ACHN (cell line): ENCODE data around the gene ME3.

ENCODE experiments used
- DNase-seq: peaks from one replicate; pipeline ENCODE4 v3.0.0-alpha.2; 2015
- in situ Hi-C: cut with HindIII; loops from 2 replicates; pipeline ENCODE4 v1.10.0; 2017; ENCODE audit warnings: low sequenced_read_pairs, low pct_ligation_motif_present, low pct_unique_long_range_greater_than_20kb

The ME3 gene

DNA sequence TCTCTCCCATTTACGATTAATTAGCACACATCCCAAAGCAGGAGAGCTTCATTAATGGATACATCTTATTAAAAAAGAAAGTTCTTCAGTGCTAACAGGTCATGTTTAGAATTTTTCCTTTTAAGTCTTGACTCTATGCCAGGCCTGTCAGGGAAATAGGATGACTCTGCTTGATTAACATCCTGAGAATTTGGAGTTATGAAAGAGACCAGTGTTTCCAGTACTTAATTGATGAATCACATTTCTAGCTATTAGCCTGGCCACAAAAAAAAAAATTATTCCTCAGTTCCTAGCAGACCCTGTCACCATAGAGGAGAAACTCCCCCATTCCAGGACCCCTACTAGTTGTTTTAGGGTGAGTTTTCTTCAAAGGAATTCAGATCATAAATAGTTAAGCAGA lies 23.6 kb upstream of the ME3 start:
- DNase-seq = peak; percentile 63
- in situ Hi-C loops = no loop called here

DNA sequence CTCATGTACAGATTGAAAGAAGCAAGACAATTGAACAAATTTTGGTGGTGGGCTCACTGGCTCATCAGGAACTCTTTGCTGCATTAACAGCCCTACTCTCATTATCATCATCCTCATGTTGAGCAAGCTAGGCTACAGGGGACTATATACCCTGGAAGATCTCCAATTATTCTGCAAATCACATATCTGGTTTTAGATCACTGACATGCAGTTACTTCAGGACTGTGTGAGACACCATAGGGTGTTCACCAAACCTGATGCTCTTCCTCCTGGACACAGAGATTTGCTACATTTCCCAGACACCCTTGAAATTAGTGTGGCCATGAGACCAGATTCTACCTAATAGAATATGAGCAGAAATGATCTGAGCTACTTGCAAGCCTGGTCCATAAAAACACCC lies 23.0 kb upstream of the ME3 start:
- no peak for DNase-seq
- in situ Hi-C loops = no loop called here

DNA sequence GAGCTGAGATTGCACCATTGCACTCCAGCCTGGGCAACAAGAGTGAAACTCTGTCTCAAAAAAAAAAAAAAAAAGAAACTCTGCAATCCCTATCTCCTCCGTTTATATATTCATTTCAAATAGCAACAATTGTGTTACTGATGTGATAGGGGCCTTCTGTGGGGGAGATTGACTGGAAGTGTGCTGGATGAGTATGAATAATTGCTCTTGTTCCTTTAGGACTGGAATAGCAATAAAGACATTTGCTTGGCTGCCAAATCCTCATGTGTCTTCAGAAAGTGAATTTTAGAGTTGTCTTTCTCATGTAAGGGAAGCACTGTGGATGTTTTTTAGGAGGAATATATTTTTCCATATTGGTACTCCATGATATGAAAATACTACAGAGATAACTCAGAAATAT lies 21.1 kb upstream of the ME3 start:
- in situ Hi-C loops = no loop called here
- no peak for DNase-seq

DNA sequence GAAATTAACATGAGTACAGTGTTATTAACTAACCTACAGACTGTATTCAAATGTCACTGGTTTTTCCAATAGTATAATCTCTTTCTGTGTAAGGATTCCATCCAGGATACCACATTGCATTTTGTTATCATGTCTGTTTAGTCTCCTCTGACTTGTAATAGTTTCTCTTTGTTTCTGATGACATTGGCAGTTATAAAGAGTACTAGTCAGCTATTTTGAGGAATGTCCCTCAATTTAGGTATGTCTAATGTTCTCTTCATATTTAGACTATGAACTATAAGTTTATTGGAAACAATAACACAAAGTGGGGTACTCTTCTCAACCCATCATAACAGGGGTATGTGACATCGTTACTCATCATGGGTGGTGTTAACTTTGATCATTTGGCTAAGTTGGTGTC lies 20.3 kb upstream of the ME3 start:
- in situ Hi-C loops = no loop called here
- no peak for DNase-seq

DNA sequence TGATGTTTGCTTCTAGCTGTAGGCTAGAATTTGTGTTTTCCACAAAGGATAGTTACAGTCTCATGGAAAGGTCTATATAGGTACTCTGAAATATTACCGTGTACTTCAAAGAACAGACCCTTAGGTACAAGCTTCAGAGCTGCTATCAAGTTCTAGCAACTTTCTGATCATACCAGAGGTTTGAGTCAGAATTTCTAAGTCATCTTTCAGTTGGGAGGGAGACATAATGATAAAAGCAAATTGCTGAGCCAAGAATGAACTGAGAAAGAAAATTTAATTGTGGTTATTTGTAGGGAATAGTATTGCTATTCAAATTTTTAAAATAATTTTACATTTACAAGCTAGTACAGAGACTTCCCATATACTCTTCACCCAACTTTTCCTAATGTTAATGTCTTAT lies 19.9 kb upstream of the ME3 start:
- in situ Hi-C loops = no loop called here
- DNase-seq = no peak

DNA sequence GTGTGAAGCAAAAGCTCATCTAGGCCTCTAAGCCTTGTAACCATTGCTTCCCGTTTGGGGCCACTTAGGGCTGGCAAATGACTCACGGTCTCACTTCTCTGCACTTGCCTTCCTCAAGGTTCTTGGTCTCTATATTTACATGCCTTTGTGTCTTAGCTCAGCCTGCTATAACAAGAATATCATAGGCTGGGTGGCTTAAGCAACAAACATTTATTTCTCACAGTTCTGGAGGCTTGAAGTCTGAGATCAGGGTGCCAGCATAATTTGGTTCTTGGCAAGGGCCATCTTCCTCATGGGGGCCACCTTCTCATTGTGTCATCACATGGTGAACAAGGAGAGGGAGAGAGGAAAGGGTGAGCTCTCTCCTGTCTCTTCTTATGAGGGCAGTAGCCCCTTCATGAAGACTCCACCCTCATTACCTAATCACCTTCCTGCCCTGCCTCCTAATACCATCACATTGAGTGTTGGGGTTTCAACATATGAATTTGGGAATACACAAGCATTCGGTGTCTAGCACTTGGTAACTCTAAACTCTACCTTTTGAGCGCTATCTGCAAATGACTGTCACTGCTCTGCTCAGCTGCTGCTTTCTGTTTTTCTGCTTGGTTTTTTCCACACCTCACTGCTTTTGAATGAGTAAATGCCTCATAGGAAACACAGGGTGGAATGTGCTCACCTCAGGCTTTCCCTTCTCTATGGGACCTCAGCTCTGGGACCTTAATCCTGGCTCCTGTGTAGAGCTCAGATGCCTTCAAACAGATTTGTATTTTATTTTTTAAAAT lies 16.2 kb upstream of the ME3 start:
- in situ Hi-C loops = no loop called here

DNA sequence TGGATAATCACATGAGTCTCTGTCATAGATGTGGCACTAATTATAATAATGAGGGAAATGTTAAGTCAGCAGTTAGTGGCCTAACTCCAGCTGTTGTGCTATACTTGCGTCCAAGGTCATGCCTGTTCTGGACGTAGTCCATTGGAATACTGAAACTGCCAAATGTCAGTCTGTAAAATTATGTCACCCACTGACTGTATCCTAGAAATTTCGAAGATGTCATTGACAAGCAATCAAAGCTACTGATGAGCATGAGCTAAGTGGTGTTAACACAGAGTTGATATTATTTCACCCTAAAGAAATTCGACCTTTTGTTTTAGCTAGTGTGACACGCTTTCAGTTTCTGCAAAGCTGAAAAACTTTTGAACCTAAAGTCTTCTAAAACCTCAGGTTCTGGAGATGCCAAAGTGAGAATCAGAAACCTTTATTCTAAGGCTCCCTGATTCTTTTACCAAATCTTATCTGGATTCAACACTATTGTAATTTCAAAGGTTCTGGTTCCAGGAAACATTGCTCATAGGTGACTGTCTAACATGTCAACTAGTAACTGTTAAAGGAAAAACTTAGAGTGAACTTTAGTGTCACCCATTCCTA lies 14.9 kb upstream of the ME3 start:
- in situ Hi-C loops = no loop called here
- DNase-seq = no peak

More for the DNA sequence above, 16.2 kb upstream of the ME3 start:
- DNase-seq = peak; percentile 85

DNA sequence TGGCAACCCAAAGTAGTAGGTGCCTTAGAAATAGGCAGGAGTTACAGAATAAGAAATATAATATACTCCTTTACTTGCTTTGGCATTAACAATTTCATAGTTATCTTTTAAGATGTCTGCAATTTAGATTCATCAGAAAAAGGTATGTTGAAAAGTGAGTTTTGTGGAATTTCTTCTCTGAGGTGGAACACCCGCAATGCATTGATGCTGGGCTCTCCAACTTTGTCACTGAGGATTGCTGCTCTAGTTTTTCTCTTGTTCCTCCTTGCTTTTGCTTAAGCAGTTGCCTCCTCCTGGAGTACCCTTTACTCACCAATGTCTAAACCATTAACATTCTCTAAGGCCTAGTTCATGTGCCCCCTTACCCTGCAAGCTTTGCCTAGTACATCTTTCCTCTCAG lies 14.1 kb upstream of the ME3 start:
- no peak for DNase-seq
- in situ Hi-C loops = no loop called here

DNA sequence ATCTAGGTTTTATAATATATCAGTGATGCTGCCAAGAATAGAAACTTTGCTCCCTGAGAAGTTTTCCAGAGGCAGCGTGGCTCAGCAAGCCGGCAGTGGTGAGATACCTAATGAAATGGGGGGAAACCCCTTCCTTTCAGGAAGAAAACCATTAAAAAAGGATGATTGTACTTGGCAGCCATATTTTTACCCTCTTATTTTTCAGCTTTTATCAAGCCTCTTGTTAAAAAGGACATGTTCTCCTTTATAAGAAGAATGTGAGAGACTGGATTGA lies 9.0 kb upstream of the ME3 start:
- in situ Hi-C loops = no loop called here
- no peak for DNase-seq

DNA sequence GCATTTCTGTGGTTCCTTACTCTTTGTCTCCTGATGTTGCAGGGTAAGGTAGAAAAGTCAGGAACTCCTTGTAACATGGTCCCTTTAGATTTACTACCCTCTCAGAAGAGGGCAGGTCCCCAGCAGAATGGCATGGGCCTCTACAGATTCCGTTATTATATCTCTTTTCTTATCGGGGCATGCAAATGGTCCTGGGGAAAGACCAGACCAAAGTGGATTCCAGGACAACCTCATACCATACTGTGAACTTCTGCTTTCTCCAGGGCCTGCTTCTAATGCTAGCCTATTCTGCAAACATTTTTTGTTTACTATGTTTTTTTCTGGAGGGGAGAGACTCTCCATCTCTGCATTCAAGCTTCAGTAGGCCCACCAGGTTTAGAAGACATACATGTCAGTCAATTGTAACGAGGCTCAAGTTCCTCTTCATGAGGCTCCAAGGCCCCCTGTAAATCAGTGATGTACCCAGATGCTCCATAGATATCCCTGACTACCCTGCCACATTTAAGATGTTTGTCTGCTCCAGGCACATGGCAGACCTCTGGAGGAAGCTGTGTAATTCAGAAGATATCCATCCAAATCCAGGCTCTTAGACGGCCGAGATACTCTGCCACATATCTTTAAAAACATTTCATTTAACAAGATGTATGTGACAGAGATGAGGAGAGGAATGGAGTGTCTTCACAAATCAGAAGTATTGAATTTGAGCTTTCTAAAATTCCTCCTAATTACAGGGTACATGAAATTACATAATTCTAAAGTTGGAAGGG lies 8.5 kb upstream of the ME3 start:
- in situ Hi-C loops = no loop called here
- DNase-seq = no peak

DNA sequence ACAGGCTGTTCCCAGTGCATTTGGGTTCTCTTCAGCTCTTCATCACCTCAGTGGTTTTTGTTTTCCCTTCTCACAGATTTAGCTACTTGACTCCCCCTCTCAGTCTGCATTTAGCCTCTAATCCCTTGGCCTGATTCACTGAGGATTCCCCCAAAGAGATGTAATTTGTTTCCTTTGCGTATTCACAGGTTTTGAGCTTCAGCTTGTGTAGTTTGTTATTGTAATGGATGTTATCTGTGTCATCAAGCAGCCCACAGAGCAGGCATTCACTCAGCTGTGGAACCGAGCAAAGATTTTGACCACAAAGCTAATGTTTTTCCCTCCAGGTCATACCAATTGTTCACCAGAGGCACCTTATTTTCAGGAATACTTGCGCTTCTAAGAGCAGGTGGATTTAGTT lies 6.4 kb upstream of the ME3 start:
- in situ Hi-C loops = no loop called here
- DNase-seq = peak; percentile 68

DNA sequence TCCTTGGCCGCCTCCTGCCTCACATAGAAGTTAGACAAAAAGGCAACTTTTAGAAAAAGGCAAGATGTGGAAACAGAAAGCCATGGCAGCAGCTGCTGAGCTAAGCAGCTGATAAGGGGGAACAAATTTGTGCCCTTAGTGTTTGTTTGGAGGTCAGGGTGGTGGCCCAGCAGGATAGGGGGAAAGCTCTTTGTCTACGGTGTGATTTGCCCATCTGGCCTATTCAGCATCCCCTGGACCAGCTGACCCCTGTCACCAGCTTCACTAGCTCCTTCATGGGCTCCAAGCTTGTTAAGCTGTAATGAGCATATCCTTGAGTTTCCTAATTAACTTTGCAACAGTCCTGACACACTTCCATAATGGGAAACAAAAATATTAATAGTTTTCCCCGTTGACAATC lies 5.9 kb upstream of the ME3 start:
- in situ Hi-C loops = no loop called here
- DNase-seq = no peak

DNA sequence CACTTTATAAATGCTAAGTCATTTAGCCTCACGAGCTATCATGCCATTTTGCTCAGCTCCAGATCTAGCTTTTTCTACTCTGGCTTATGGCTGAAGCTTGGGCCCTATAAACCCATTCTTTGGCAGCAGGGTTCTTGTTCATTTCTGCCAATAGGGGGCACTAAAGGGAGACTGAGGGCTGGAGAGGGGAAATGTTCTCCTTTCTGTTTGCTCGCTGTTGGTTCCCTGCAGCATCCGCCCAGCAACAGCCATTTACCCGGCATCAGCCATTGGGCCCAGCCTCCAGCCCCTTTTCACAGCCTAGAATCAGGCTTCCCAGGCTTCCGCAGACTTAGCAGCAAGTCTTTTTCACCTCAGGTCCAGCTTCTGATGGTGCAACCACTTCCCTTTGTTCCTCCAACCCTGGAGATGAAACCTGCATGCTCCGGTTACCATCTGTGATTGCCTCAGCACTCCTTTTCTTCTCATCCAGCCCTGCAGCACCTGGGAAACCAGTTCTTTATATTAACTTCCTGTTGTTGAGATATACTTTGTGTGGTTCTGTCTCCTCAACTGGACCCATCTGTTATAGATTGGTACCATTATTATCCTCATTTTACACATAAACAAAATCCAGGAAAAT lies 4.2 kb upstream of the ME3 start:
- in situ Hi-C loops = no loop called here
- peak; percentile 55 for DNase-seq

DNA sequence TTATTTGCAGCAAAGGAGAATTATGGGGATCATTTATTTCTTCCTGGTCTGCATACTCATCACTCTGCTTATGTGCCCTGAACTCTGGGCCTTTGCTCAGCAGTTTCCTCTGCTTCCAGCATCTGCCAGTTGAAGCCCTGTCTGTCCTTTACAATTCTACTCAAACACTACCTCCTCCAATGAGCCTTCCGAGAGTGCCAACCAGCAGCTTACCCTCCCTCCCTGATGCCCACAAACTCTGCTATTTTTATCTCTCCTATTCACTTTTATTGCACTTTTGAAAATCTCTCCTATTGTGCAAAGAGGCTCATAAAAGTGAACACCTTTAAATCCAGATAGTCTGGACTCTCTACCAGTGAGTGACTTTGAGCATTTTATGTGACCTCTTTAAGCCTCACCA lies 3.6 kb upstream of the ME3 start:
- in situ Hi-C loops = no loop called here
- no peak for DNase-seq

DNA sequence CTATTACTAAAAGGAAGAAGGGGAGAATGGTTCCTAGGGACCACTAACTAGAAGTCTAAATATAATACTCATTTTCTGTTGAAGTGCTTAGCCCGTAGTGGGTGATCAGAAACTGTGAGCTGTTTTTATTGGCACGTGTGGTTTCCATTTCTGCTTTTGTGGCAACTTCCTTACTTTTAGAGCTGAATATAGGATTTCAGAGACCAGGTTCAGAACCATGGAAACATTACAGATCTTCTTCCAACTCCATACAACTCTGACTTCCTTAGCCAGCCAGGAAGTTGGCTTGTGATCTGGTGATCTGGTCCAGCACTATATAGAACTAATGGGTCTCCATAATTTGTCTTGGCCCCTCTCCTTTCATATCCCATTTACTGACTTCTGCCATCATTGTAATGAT lies 2.6 kb upstream of the ME3 start:
- in situ Hi-C loops = no loop called here
- DNase-seq = no peak

DNA sequence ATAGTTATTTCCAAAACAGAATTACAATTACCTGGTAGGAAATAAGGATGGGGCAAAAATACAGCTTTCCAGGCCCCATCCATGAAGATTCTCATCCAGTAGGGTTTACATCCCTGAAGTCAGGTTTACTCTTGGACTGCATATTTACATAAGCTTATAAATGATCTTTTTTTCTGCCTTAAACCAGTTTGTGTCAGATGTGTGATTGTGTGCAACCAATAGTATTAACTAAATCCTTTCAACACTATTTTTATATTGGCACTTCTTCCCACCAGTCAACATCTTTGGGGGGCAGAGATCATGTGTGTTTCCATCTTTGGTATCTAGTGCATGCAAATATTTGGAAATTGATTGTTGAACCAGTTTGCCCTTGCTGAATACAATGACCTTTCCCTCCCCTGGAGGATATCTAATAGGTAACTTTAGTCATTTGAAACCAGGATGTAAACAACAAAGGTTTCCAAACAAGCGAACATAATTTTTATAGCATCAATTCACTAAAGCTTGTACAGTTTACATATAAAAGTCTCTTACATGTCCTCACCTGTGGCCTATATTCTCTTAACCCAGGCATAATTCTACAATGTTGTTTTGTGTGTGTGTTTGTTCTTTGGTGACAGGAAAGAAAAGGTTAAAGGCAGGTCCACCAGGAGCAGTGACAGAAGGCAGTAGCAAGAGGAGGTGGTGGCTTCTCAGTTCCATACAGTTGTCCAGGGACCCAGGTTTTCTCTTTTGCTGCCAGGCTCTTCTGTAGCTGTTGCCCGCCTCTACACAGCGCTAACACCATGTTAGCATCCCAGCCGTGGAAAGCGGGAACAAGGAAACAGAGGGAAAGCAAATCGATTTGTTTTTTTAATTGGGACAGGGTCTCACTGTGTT lies 1.7 kb upstream of the ME3 start:
- in situ Hi-C loops = no loop called here
- no peak for DNase-seq

DNA sequence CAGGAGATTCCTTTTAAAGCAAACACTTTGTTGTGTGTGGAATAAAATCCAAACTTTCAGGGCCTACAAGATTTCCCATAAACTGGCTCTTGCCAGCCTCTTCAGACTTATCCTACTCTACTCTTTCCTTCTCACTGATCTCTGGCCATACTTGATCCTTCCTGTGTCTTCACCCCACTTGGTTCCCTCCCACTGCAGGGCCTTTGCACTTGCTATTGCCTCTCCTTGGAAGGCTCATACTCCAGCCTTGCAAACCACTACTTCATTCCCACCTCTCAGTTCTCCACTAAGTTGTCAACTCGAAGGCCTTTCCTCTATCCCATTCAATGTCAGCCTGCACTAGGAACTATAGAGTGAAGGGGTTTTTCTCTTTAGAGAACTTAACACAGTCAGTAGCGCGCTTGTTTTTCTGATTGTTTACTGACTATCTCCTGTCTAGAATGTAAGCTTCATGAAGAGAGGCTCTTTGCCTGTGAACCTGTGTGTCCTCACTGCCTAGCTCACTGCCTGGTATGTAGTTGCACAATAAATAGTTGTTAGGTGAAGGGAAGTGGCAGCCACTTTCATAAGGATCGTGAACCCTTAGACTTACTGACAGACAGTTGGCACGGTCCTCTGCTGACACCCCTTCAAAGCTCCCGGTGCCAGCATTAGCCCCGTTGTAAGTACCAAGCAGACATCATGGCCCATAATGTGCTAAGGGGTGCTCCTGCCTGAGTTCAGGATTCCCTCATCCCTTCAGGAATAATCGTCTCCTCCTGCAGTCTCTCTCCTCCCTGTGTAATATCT lies 833 bp upstream of the ME3 start:
- DNase-seq = no peak
- in situ Hi-C loops = no loop called here

DNA sequence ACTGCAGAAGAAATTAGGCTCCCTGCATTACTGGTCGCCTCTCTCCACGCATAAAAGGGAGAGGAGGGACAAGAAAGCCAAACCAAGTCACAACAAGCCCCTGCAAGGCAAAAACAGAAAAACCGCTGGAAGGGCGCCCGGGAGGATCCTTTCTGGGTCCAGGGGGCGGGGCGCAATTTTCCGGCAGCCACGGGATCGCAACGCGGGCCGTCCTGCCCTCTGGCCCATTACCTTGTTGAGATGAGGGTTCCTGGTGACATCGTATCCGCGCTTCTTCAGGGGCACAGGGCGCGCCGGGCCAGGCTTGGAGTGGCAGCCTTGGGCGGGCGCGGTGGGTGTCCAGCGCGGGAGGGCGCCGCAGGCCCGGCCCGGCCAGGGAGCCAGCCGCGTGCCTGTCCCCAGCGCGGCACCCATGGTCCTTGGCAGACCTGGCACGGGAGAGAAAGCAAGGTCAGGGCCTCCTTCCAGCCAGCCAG lies 847 bp downstream of the ME3 start:
- in situ Hi-C loops = no loop called here
- peak; percentile 47 for DNase-seq
